Caco-2 (cell line): Measurements from ENCODE around the gene PTPRN2. TPM values are rescaled to one million over a fixed set of nuclear protein-coding genes. Genes with fewer than 3 reads are reported as not detected.

ENCODE experiments used
- BruUV-seq: library from RNA; stranded (reverse); fragments of 400-500 nt; replicated peaks from 2 replicates; lab custom pipeline; 2021; lab: Mats Ljungman, UMichigan
- CTCF ChIA-PET: fragments of 300-600 bp; sonication (Branson Sonifier 250); formaldehyde crosslinking; loops from one replicate; lab custom pipeline; 2022; ENCODE audit warnings: antibody characterized with exemption; lab: Charles Lee
- POLR2A ChIA-PET: fragments of 300-600 bp; sonication (Branson Sonifier 250); formaldehyde crosslinking; loops from one replicate; lab custom pipeline; 2022; ENCODE audit warnings: antibody characterized with exemption; lab: Charles Lee
- DNase-seq, 2 experiments: peaks; one replicate each; pipeline versions ENCODE4 v3.0.0 to v3.0.0-alpha.2; 2020 to 2022
- H3K27me3 ChIP-seq: replicated peaks from 2 replicates; pipeline ENCODE4 v1.6.0; 2011; ENCODE audit warnings: low read length; ENCODE audit not compliant: control insufficient read depth, insufficient read depth
- H3K36me3 ChIP-seq: 2 replicates; pipeline ENCODE4 v1.5.1; 2011; ENCODE audit warnings: low read length; ENCODE audit not compliant: control insufficient read depth, insufficient read depth
- H3K4me1 ChIP-seq: fragments of 250-450 bp; sonication (Bioruptor Pico); 2 replicates; pipeline ENCODE4 v1.5.1; 2020; ENCODE audit warnings: mild to moderate bottlenecking
- H3K4me3 ChIP-seq: 2 replicates; pipeline ENCODE4 v1.5.1; 2011; ENCODE audit warnings: low read depth, mild to moderate bottlenecking, control low read depth, low read length
- H3K9me3 ChIP-seq: fragments of 250-450 bp; sonication (Bioruptor Pico); 2 replicates; pipeline ENCODE4 v1.5.1; 2020; ENCODE audit warnings: mild to moderate bottlenecking, moderate library complexity
- H3K27ac Mint-ChIP-seq: one replicate; pipeline ENCODE4 v1.8.0; 2022; ENCODE audit warnings: mixed read lengths; ENCODE audit not compliant: unreplicated experiment
- H3K27me3 Mint-ChIP-seq: one replicate; pipeline ENCODE4 v1.8.0; 2022; ENCODE audit warnings: mixed read lengths; ENCODE audit not compliant: insufficient read depth, unreplicated experiment
- H3K36me3 Mint-ChIP-seq: one replicate; pipeline ENCODE4 v1.8.0; 2022; ENCODE audit warnings: mild to moderate bottlenecking, mixed read lengths; ENCODE audit not compliant: insufficient read depth, unreplicated experiment
- H3K4me1 Mint-ChIP-seq: one replicate; pipeline ENCODE4 v1.8.0; 2022; ENCODE audit warnings: low read depth, mixed read lengths; ENCODE audit not compliant: unreplicated experiment
- H3K4me3 Mint-ChIP-seq: one replicate; pipeline ENCODE4 v1.8.0; 2022; ENCODE audit warnings: mild to moderate bottlenecking, moderate library complexity, mixed read lengths; ENCODE audit not compliant: unreplicated experiment
- H3K9me3 Mint-ChIP-seq: one replicate; pipeline ENCODE4 v1.8.0; 2022; ENCODE audit warnings: mixed read lengths; ENCODE audit not compliant: unreplicated experiment
- intact Hi-C: fragments of 100-400 bp; cut with micrococcal nuclease; formaldehyde crosslinking; loops from one replicate; pipeline ENCODE4 v1.10.0; 2022; ENCODE audit not compliant: unreplicated experiment
- total RNA-seq: library from RNA; stranded (reverse); gene quantifications from 2 replicates; pipeline ENCODE4 v1.2.3, GENCODE V29; 2022
- TF ChIP-seq, protein P1 (sequence below), 2 experiments: fragments of 200-600 bp in 1 of 2; IDR thresholded peaks; 1 replicate in 1 of 2; 2 replicates in 1 of 2; pipeline versions ENCODE4 v1.5.1 to v1.8.0; 2011 to 2022; ENCODE audit warnings: antibody characterized with exemption in 1 of 2, control low read depth in 1 of 2, inconsistent platforms in 1 of 2, low read depth in 1 of 2, low read length in 1 of 2, mild to moderate bottlenecking in 1 of 2, moderate library complexity in 1 of 2; ENCODE audit not compliant: insufficient read depth in 1 of 2, severe bottlenecking in 1 of 2, unreplicated experiment in 1 of 2

The PTPRN2 gene
- total RNA-seq, 1 experiment from 2014 or later, result 1.4 TPM

DNA sequence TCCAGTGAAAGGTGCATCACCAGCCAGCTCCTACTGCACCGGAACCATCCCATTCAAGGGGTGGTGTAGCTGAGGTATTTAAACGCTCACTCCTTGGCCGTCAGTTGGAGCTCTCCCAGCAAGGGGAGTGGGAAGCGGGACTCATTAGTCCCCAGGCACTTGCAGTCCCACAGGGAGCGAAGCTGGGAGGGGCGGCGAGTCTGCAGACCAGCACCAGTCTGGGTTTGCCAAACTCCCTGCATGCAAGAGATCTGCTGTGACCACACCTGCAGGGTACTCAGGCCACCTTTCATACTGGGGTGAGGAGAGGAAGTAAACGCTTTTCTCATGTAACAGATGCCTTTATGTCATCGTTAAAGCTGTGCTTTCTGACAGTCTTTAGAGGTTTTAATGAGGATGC lies 187.9 kb downstream of the PTPRN2 start:
- Histone ChIP-seq H3K27me3 (no peaks in the 10 kb centered on the region), H3K36me3 (no peaks in the 10 kb centered on the region), H3K4me1 (peaks cover 5% of the 10 kb centered on the region), H3K4me3 (no peak overlapping the region), H3K9me3 (no peaks in the 10 kb centered on the region)
- H3K27ac Mint-ChIP-seq, result no peak overlapping the region
- CTCF ChIA-PET, result no interaction called here
- H3K9me3 Mint-ChIP-seq, result peaks cover 15% of the 10 kb centered on the region
- H3K4me3 Mint-ChIP-seq, result no peak overlapping the region
- no TSS peak for BruUV-seq
- TF ChIP-seq, protein P1, sequence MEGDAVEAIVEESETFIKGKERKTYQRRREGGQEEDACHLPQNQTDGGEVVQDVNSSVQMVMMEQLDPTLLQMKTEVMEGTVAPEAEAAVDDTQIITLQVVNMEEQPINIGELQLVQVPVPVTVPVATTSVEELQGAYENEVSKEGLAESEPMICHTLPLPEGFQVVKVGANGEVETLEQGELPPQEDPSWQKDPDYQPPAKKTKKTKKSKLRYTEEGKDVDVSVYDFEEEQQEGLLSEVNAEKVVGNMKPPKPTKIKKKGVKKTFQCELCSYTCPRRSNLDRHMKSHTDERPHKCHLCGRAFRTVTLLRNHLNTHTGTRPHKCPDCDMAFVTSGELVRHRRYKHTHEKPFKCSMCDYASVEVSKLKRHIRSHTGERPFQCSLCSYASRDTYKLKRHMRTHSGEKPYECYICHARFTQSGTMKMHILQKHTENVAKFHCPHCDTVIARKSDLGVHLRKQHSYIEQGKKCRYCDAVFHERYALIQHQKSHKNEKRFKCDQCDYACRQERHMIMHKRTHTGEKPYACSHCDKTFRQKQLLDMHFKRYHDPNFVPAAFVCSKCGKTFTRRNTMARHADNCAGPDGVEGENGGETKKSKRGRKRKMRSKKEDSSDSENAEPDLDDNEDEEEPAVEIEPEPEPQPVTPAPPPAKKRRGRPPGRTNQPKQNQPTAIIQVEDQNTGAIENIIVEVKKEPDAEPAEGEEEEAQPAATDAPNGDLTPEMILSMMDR (IDR thresholded peaks at IDR 0.05; ENCODE audit: insufficient read depth in 1 of 2, low read depth in 1 of 2, low read length in 1 of 2, severe bottlenecking in 1 of 2, unreplicated experiment in 1 of 2), result no peak
- intact Hi-C loops, result no loop called here
- peaks cover 16% of the 10 kb centered on the region for H3K4me1 Mint-ChIP-seq
- DNase-seq, result no peak
- POLR2A ChIA-PET, result no interaction called here
- no peaks in the 10 kb centered on the region for H3K36me3 Mint-ChIP-seq
- no peaks in the 10 kb centered on the region for H3K27me3 Mint-ChIP-seq

DNA sequence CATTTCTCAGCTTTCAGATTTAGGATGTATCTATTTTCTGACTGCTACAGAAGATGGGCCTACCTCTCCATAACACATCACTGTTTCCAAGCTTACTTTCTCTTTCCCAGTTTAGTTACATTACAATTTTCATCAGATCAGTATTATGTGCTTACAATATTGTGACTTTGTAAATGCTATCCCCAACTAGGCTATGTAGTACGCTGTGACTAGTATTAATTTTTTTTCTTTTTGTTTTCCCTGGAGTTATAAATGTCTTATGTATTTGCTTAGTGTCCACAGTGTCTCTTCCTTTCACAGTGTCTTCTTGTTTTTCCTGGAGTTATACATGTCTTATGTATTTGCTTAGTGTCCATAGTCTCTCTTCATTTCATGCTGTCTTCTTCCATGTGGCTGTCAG lies 188.9 kb downstream of the PTPRN2 start:
- no peak overlapping the region for H3K4me3 ChIP-seq
- no peak overlapping the region for H3K4me3 Mint-ChIP-seq
- intact Hi-C loops, result no loop called here
- H3K9me3 ChIP-seq, result no peaks in the 10 kb centered on the region; the same call in 1 of the 2 replicates
- peaks cover 11% of the 10 kb centered on the region for H3K4me1 Mint-ChIP-seq
- TF ChIP-seq, protein P1 (IDR thresholded peaks at IDR 0.05; ENCODE audit: insufficient read depth in 1 of 2, low read depth in 1 of 2, low read length in 1 of 2, severe bottlenecking in 1 of 2, unreplicated experiment in 1 of 2), result no peak
- no peak overlapping the region for H3K27ac Mint-ChIP-seq
- DNase-seq, result no peak
- H3K36me3 ChIP-seq, result no peaks in the 10 kb centered on the region
- ChIA-PET CTCF (no interaction called here), POLR2A (no interaction called here)
- no peaks in the 10 kb centered on the region for H3K27me3 Mint-ChIP-seq
- no peaks in the 10 kb centered on the region for H3K36me3 Mint-ChIP-seq
- peaks cover 15% of the 10 kb centered on the region for H3K9me3 Mint-ChIP-seq
- peaks cover 5% of the 10 kb centered on the region for H3K4me1 ChIP-seq
- H3K27me3 ChIP-seq, result no peaks in the 10 kb centered on the region
- BruUV-seq, result no TSS peak

DNA sequence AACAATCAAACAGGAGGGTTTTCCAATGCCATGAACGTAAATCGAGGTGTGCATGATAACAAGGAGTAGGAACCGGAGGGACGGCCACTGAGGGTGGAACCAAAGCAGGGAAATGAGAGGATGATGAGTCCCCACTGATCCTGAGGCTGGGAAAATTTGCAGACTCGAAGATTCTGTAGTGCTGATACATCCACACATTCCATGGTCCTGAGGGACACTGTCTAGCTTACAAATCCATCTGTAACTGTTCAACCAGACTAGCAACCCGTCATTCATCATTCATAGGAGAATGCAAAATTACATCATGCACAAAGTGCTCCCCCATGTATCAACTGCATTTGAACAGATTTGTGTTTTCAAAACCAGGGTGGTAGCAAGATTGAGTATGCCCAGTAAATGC lies 189.7 kb downstream of the PTPRN2 start:
- H3K27ac Mint-ChIP-seq, result no peak overlapping the region
- H3K4me3 ChIP-seq, result no peak overlapping the region
- no peak overlapping the region for H3K4me3 Mint-ChIP-seq
- H3K9me3 ChIP-seq, result no peaks in the 10 kb centered on the region; the same call in 1 of the 2 replicates
- POLR2A ChIA-PET, result no interaction called here
- DNase-seq, result no peak
- H3K27me3 ChIP-seq, result no peaks in the 10 kb centered on the region
- CTCF ChIA-PET, result no interaction called here
- H3K4me1 ChIP-seq, result peaks cover 5% of the 10 kb centered on the region
- peaks cover 11% of the 10 kb centered on the region for H3K4me1 Mint-ChIP-seq
- intact Hi-C loops, result no loop called here
- TF ChIP-seq, protein P1 (IDR thresholded peaks at IDR 0.05; ENCODE audit: insufficient read depth in 1 of 2, low read depth in 1 of 2, low read length in 1 of 2, severe bottlenecking in 1 of 2, unreplicated experiment in 1 of 2), result no peak
- peaks cover 15% of the 10 kb centered on the region for H3K9me3 Mint-ChIP-seq
- no TSS peak for BruUV-seq
- no peaks in the 10 kb centered on the region for H3K36me3 ChIP-seq
- H3K36me3 Mint-ChIP-seq, result no peaks in the 10 kb centered on the region
- H3K27me3 Mint-ChIP-seq, result no peaks in the 10 kb centered on the region
